Activated T-cell treated with anti-CD3 and anti-CD28 coated beads, Interleukin-2, amount 50 U/mL, for 4 hours (primary cell): ENCODE results near the gene INVS. TPM values are rescaled to one million over a fixed set of nuclear protein-coding genes. Genes with fewer than 3 reads are reported as not detected.

Experiments
- ATAC-seq, 2 donors: fragments of 200-7000 bp; cut with Tn5 transposase; one replicate each; pipeline ENCODE4 v1.10.0; 2021
- DNase-seq: peaks from one replicate; pipeline ENCODE4 v3.0.0-alpha.2; 2020
- H3K27me3 Mint-ChIP-seq: one replicate; pipeline ENCODE4 v1.8.0; 2021; ENCODE audit warnings: low read depth, mixed read lengths
- H3K36me3 Mint-ChIP-seq: one replicate; pipeline ENCODE4 v1.8.0; 2022; ENCODE audit warnings: mixed read lengths; ENCODE audit not compliant: insufficient read depth
- H3K4me1 Mint-ChIP-seq: one replicate; pipeline ENCODE4 v1.8.0; 2021; ENCODE audit warnings: low read depth, mixed read lengths
- H3K4me3 Mint-ChIP-seq: one replicate; pipeline ENCODE4 v1.8.0; 2021; ENCODE audit warnings: mild to moderate bottlenecking, moderate library complexity, mixed read lengths
- H3K9me3 Mint-ChIP-seq: one replicate; pipeline ENCODE4 v1.8.0; 2021; ENCODE audit warnings: mixed read lengths
- total RNA-seq, 3 donors: library from RNA; stranded (reverse); gene quantifications; one replicate each; pipeline ENCODE4 v1.2.1, GENCODE V29; 2021

The INVS gene
- total RNA-seq, 3 donors from 2014 or later: 10.2 to 11.1 (median 10.4) TPM

DNA sequence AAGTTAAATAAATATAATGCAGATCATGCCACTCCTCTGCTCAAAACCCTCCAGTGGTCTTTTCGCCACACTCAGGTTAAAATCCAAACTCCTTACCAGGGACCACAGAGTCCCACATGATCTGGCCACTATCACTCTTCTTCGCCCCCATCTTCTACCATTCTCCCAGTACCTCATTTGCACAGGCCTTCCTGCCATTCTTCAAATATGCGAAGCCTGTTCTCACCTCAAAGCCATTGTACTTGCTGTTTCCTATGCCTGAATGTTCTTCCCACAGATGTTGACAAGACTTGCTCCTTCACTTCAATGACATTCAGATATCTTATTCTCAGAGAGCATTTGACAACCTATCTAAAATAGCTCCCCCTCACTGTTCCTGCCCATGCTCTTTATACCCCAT, 242.8 kb downstream of the INVS start:
- Mint-ChIP-seq H3K9me3 (no peaks in the 10 kb centered on the region), H3K27me3 (no peaks in the 10 kb centered on the region), H3K36me3 (peaks cover 47% of the 10 kb centered on the region), H3K4me1 (peaks cover 26% of the 10 kb centered on the region), H3K4me3 (no peak overlapping the region)
- no peak for DNase-seq
- no peak for ATAC-seq

DNA sequence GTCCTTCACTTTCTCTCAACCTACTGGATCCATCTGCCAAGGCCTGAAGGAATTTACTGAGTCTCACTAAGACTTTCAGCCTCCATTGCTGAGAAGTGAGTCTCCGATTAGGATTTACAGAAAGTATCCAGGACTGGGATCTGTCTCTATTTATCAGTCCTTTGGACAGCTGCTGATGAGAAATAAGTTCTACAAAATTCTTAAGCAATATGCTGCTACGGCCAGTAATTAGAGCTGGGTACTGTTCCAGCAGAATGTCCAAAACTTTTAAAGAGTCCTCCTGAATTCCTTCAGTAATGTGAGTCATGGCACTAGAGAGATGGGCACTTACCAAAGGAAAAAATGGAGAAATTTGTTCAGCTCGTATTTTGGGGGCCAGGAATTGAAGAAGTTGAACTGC, 247.8 kb downstream of the INVS start:
- no peak for DNase-seq
- no peak for ATAC-seq
- H3K36me3 Mint-ChIP-seq: peaks cover 23% of the 10 kb centered on the region
- peaks cover 50% of the 10 kb centered on the region for H3K4me1 Mint-ChIP-seq
- H3K27me3 Mint-ChIP-seq: no peaks in the 10 kb centered on the region
- H3K9me3 Mint-ChIP-seq: no peaks in the 10 kb centered on the region
- H3K4me3 Mint-ChIP-seq: no peak overlapping the region

DNA sequence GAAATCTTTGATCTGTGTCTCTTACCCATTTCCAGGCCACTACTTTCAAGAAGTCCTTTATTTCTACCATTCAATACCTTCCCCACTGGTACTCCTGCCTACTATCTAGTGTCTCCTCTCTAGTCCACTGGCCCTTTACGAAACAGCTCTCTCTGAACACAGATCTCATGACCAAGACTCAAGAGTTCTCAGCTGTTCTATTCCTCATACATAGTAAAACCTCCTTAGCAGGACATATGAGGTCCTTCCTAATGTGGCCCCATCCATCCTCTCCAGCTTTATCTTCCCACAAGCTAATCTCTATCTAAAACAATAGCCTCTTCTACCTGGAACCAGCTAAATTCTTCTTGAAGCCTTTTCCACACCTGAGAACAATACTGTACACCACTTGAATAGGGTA, 251.1 kb downstream of the INVS start:
- peaks cover 16% of the 10 kb centered on the region for H3K36me3 Mint-ChIP-seq
- no peak for ATAC-seq
- no peaks in the 10 kb centered on the region for H3K27me3 Mint-ChIP-seq
- H3K4me3 Mint-ChIP-seq: peak overlapping the region; percentile 14
- no peak for DNase-seq
- H3K9me3 Mint-ChIP-seq: peaks cover 5% of the 10 kb centered on the region
- H3K4me1 Mint-ChIP-seq: peaks cover 54% of the 10 kb centered on the region

Other genes starting within 250 kb of the INVS start
- 10 to 100 TPM; 16.4 to 18.5 (median 18.2) TPM for gene STX17, start 192.6 kb upstream of the INVS start, total RNA-seq
- gene ERP44, start 243 bp upstream of the INVS start, total RNA-seq: 10 to 100 TPM; 14.5 to 16.5 (median 14.8) TPM